DOHH2 (cell line): ENCODE results near the gene MAN1C1.

Experiments
- H3F3A ChIP-seq: fragments of 200-600 bp; sonication (generic), shearing (Covaris generic); 2 replicates; pipeline ENCODE4 v1.6.0; 2016; ENCODE audit warnings: antibody characterized with exemption, mild to moderate bottlenecking; ENCODE audit not compliant: control insufficient read depth, insufficient read depth
- H3K27ac ChIP-seq: fragments of 200-600 bp; sonication (generic); 2 replicates; pipeline ENCODE4 v1.5.1; 2014; ENCODE audit warnings: low read depth, mild to moderate bottlenecking, low read length, moderate library complexity
- H3K27me3 ChIP-seq: fragments of 200-600 bp; sonication (generic); 2 replicates; pipeline ENCODE4 v1.6.1; 2014; ENCODE audit warnings: mild to moderate bottlenecking, low read length, mixed read lengths; ENCODE audit not compliant: control insufficient read depth
- H3K36me3 ChIP-seq: fragments of 200-600 bp; sonication (generic); 2 replicates; pipeline ENCODE4 v1.6.1; 2014; ENCODE audit warnings: mild to moderate bottlenecking, low read length, moderate library complexity, mixed read lengths; ENCODE audit not compliant: control insufficient read depth
- H3K4me1 ChIP-seq: fragments of 200-600 bp; sonication (generic); 2 replicates; pipeline ENCODE4 v1.6.1; 2014; ENCODE audit warnings: mild to moderate bottlenecking, low read length, mixed read lengths; ENCODE audit not compliant: control insufficient read depth
- H3K4me2 ChIP-seq: fragments of 200-600 bp; sonication (generic); 2 replicates; pipeline ENCODE4 v1.6.0; 2014; ENCODE audit warnings: mild to moderate bottlenecking, low read length, moderate library complexity
- H3K4me3 ChIP-seq: fragments of 200-600 bp; sonication (generic); 2 replicates; pipeline ENCODE4 v1.5.1; 2014; ENCODE audit warnings: mild to moderate bottlenecking, low read length, mixed read lengths
- H3K79me2 ChIP-seq: fragments of 200-600 bp; sonication (generic); 2 replicates; pipeline ENCODE4 v1.6.1; 2014; ENCODE audit warnings: mild to moderate bottlenecking, low read length, mixed read lengths; ENCODE audit not compliant: control insufficient read depth
- H3K9me2 ChIP-seq: fragments of 200-600 bp; sonication (generic); replicated peaks from 2 replicates; pipeline ENCODE4 v1.6.1; 2014; ENCODE audit warnings: mild to moderate bottlenecking, low read length, mixed read lengths; ENCODE audit not compliant: control insufficient read depth
- H3K9me3 ChIP-seq: fragments of 200-600 bp; sonication (generic); 2 replicates; pipeline ENCODE4 v1.6.1; 2014; ENCODE audit warnings: antibody characterized with exemption, low read length, mixed read lengths; ENCODE audit not compliant: control insufficient read depth, insufficient read depth
- H4K20me1 ChIP-seq: fragments of 200-600 bp; sonication (generic); 2 replicates; pipeline ENCODE4 v1.6.0; 2014; ENCODE audit warnings: low read depth, mild to moderate bottlenecking, antibody characterized with exemption, low read length, moderate library complexity; ENCODE audit not compliant: control insufficient read depth, insufficient read depth
- EZH2phosphoT487 ChIP-seq: fragments of 200-600 bp; sonication (generic); IDR thresholded peaks from 2 replicates; pipeline ENCODE4 v1.6.1; 2017; ENCODE audit warnings: borderline replicate concordance, mild to moderate bottlenecking, antibody characterized with exemption, low read length, moderate library complexity, mixed read lengths
- TF ChIP-seq, protein P1 (sequence below): fragments of 200-600 bp; sonication (generic); IDR thresholded peaks from one replicate; pipeline ENCODE4 v1.5.1; 2014; ENCODE audit warnings: antibody characterized with exemption, mild to moderate bottlenecking, low read depth, low read length; ENCODE audit not compliant: poor library complexity, severe bottlenecking

MAN1C1 gene

DNA sequence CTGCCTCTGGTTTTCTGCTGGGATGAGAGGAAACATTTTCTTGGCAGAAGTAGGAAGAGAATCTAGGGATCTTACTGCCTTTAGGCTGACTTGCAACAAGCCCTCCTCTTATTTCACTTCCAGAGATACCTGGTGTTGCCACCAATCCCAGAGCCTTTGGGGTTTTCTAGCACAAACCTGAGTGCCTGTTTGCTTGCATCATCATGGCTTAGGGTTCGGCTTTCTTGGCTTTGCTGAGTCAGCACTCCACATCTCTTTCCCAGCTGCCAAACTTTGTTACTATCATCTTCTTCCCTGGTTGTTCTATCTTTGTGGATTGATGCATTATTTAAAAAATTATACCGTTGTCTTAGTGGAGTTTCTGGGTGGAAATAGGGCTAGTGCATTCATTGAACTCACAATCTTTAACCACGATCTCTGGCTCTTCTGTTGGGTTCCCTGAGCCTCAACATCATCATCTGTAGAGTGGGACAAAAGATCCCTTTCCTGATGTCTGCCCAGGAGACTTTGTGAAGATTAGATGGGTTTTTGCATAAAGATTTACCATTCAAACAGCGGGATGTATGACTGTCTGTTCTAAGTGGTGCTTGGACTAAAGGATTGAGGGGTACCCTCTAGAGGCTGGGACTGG lies 106.8 kb downstream of the MAN1C1 start:
- Histone ChIP-seq H3K9me3 (no peaks in the 10 kb centered on the region), H3K27me3 (peaks cover 26% of the 10 kb centered on the region), H3K4me3 (no peak overlapping the region), H3K79me2 (no peaks in the 10 kb centered on the region), H3F3A (no peaks in the 10 kb centered on the region), H3K4me2 (no peak overlapping the region), H3K36me3 (no peaks in the 10 kb centered on the region), H4K20me1 (no peaks in the 10 kb centered on the region), H3K27ac (no peak overlapping the region), H3K4me1 (no peaks in the 10 kb centered on the region), H3K9me2 (no peaks in the 10 kb centered on the region)
- TF ChIP-seq EZH2phosphoT487: no peak
- TF ChIP-seq, protein P1, sequence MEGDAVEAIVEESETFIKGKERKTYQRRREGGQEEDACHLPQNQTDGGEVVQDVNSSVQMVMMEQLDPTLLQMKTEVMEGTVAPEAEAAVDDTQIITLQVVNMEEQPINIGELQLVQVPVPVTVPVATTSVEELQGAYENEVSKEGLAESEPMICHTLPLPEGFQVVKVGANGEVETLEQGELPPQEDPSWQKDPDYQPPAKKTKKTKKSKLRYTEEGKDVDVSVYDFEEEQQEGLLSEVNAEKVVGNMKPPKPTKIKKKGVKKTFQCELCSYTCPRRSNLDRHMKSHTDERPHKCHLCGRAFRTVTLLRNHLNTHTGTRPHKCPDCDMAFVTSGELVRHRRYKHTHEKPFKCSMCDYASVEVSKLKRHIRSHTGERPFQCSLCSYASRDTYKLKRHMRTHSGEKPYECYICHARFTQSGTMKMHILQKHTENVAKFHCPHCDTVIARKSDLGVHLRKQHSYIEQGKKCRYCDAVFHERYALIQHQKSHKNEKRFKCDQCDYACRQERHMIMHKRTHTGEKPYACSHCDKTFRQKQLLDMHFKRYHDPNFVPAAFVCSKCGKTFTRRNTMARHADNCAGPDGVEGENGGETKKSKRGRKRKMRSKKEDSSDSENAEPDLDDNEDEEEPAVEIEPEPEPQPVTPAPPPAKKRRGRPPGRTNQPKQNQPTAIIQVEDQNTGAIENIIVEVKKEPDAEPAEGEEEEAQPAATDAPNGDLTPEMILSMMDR: no peak

DNA sequence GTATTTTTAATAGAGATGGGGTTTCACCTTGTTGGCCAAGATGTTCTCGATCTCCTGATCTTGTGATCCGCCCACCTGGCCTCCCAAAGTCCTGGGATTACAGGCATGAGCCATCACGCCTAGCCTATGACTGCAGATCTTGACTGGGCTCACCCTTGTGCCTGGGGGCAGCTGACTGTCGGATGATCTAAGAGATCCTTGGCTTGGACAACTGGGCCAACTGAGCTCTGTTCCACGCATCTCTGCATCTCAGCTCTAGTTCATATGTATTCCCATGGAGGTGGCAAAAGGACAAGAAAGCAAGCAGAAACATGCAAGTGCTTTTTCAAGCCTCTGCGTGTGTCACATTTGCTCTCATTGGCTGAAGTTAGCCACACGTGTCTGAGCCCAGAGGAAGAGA lies 107.6 kb downstream of the MAN1C1 start:
- Histone ChIP-seq H3K27ac (no peak overlapping the region), H3K4me3 (no peak overlapping the region), H3K4me1 (no peaks in the 10 kb centered on the region), H3K79me2 (no peaks in the 10 kb centered on the region), H3K9me3 (no peaks in the 10 kb centered on the region), H3K36me3 (no peaks in the 10 kb centered on the region), H3F3A (no peaks in the 10 kb centered on the region), H3K4me2 (no peak overlapping the region), H4K20me1 (no peaks in the 10 kb centered on the region), H3K27me3 (peaks cover 26% of the 10 kb centered on the region), H3K9me2 (no peaks in the 10 kb centered on the region)
- TF ChIP-seq, protein P1: no peak
- TF ChIP-seq EZH2phosphoT487: no peak

DNA sequence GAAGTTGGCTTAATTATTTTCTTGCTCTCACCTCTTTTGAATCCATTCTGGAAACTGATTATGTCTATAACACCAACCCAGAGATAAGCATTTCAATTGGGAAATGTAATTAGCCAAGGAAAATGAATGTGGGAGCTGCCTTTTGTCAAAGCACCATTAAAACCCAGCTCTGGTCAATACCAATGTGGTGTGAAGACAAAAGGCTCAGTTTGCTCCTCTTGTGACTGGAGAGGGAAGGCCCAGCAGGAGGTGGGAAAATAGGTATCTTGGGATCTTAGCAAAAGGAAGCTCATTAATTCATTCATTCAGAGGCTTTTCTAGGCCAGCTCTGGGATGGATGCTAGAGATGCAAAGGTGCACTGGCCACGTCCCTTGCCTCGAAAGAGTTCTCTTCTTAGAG lies 108.4 kb downstream of the MAN1C1 start:
- Histone ChIP-seq H3K4me3 (no peak overlapping the region), H3K27me3 (peaks cover 26% of the 10 kb centered on the region), H3K4me2 (no peak overlapping the region), H3K36me3 (no peaks in the 10 kb centered on the region), H3K79me2 (no peaks in the 10 kb centered on the region), H4K20me1 (no peaks in the 10 kb centered on the region), H3F3A (no peaks in the 10 kb centered on the region), H3K9me2 (no peaks in the 10 kb centered on the region), H3K27ac (no peak overlapping the region), H3K4me1 (peaks cover 3% of the 10 kb centered on the region; the same call in 1 of the 2 replicates), H3K9me3 (no peaks in the 10 kb centered on the region)
- TF ChIP-seq, protein P1: no peak
- no peak for TF ChIP-seq EZH2phosphoT487
